HG02763 (cell line): ENCODE data around the gene CREB5.

Experiments used
- ATAC-seq: cut with Tn5 transposase; IDR thresholded peaks from one replicate; pipeline ENCODE4 v1.9.1; 2021; ENCODE audit warnings: mild to moderate bottlenecking, moderate library complexity; ENCODE audit not compliant: unreplicated experiment

CREB5 gene

GRCh38 chr7:28871077-28871476 lies 458.8 kb downstream of the CREB5 start:
- ATAC-seq = no peak

- ATAC-seq = no peak
Measured at GRCh38 chr7:28871631-28872030, 459.3 kb downstream of the CREB5 start.

GRCh38 chr7:28872226-28872625 lies 459.9 kb downstream of the CREB5 start:
- ATAC-seq = no peak

GRCh38 chr7:28873365-28873764 lies 461.0 kb downstream of the CREB5 start:
- no peak for ATAC-seq

GRCh38 chr7:28874001-28874400 lies 461.7 kb downstream of the CREB5 start:
- no peak for ATAC-seq
